ENCODE measurements around the gene HSD11B1.

DNA sequence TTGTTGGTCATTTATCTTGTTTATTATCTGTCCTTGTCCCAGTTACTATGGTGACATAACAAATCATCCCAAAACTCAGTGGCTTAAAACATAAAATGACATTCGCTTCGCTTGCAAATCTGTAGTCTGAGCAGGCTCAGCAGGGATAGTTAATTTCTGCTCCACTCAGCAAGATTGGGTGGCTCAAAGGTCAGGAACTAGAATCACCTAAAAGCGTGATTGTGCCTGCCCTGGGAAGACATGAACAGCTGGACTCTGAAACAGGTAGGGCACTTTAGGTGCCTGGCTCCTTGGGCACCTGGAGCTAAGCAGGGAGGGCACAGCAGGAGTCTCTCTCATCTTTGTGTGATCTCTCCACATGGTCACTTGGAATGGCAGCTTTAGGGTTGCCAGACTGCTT lies 36.5 kb downstream of the HSD11B1 start:
- TF ChIP-seq, protein P1, sequence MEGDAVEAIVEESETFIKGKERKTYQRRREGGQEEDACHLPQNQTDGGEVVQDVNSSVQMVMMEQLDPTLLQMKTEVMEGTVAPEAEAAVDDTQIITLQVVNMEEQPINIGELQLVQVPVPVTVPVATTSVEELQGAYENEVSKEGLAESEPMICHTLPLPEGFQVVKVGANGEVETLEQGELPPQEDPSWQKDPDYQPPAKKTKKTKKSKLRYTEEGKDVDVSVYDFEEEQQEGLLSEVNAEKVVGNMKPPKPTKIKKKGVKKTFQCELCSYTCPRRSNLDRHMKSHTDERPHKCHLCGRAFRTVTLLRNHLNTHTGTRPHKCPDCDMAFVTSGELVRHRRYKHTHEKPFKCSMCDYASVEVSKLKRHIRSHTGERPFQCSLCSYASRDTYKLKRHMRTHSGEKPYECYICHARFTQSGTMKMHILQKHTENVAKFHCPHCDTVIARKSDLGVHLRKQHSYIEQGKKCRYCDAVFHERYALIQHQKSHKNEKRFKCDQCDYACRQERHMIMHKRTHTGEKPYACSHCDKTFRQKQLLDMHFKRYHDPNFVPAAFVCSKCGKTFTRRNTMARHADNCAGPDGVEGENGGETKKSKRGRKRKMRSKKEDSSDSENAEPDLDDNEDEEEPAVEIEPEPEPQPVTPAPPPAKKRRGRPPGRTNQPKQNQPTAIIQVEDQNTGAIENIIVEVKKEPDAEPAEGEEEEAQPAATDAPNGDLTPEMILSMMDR (IDR thresholded peaks at IDR 0.05; ENCODE audit: low read depth, low read length): no peak
- no peak for TF ChIP-seq POLR2A (IDR thresholded peaks at IDR 0.05; ENCODE audit: extremely low read depth, insufficient read length)
- no peak for TF ChIP-seq MYC (IDR thresholded peaks at IDR 0.05; ENCODE audit: low read depth, low read length)
- TF ChIP-seq, protein P2, sequence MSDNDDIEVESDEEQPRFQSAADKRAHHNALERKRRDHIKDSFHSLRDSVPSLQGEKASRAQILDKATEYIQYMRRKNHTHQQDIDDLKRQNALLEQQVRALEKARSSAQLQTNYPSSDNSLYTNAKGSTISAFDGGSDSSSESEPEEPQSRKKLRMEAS (IDR thresholded peaks at IDR 0.05; ENCODE audit: low read depth, low read length): no peak

All from NB4 (cell line).